Activated T-helper 1 cell treated with anti-CD3 and anti-CD28 coated beads, Interleukin-12 subunit alpha, Interleukin-12 subunit beta, Interleukin-2, Interleukin-4 antibody, amounts not matched to agents 30 ng/mL and 10 ng/mL and 1 ng/mL, durations not matched to agents 14 hours and 24 hours and 36 hours (primary cell): ENCODE data around the gene APOL4. TPM values are rescaled to one million over a fixed set of nuclear protein-coding genes. Genes with fewer than 3 reads are reported as not detected.

ENCODE experiments used
- DNase-seq: peaks from one replicate; pipeline ENCODE4 v3.0.0; 2021; ENCODE audit warnings: low spot score
- H3K27ac Mint-ChIP-seq: one replicate; pipeline ENCODE4 v1.8.0; 2021; ENCODE audit warnings: mild to moderate bottlenecking, mixed read lengths
- H3K27me3 Mint-ChIP-seq: one replicate; pipeline ENCODE4 v1.8.0; 2022; ENCODE audit warnings: mild to moderate bottlenecking, moderate library complexity, mixed read lengths; ENCODE audit not compliant: insufficient read depth
- H3K36me3 Mint-ChIP-seq: one replicate; pipeline ENCODE4 v1.8.0; 2021; ENCODE audit warnings: low read depth, mixed read lengths
- H3K4me1 Mint-ChIP-seq: one replicate; pipeline ENCODE4 v1.8.0; 2021; ENCODE audit warnings: low read depth, mixed read lengths
- H3K4me3 Mint-ChIP-seq: one replicate; pipeline ENCODE4 v1.8.0; 2021; ENCODE audit warnings: mild to moderate bottlenecking, moderate library complexity, mixed read lengths
- H3K9me3 Mint-ChIP-seq: one replicate; pipeline ENCODE4 v1.8.0; 2021; ENCODE audit warnings: mixed read lengths
- intact Hi-C: fragments of 100-400 bp; cut with micrococcal nuclease; formaldehyde crosslinking; loops from one replicate; pipeline ENCODE4 v1.15.1; 2024
- total RNA-seq: library from RNA; stranded (reverse); gene quantifications from 2 replicates; pipeline ENCODE4 v1.2.3, GENCODE V29; 2022

The APOL4 gene
- total RNA-seq, 1 donor from 2014 or later = 0.18 TPM

DNA sequence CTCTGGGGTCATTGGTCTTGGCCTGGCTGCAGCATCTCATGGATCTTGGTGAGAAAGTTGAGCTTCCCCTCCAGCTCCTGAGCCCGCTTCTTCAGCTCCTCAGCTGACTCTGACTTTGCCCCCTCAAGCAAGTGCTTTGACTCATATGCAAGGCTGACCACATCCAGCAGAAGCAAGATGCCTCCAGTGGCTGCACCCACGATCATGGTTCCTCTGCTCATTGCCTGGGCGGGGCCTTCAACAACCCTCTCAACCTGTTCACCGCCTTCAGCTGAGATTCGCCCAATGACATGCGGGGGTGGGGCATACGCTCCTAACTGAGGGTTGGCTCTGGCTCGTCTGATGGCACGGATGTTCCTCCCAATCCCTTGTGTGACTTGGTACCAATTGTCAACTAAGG lies 25.8 kb upstream of the APOL4 start:
- peaks cover 63% of the 10 kb centered on the region for H3K36me3 Mint-ChIP-seq
- no peak overlapping the region for H3K4me3 Mint-ChIP-seq
- no peaks in the 10 kb centered on the region for H3K27me3 Mint-ChIP-seq
- no peak overlapping the region for H3K27ac Mint-ChIP-seq
- DNase-seq = no peak
- peaks cover 12% of the 10 kb centered on the region for H3K4me1 Mint-ChIP-seq
- H3K9me3 Mint-ChIP-seq = no peaks in the 10 kb centered on the region
- intact Hi-C loops = no loop called here

GRCh38 chr22:36226189-36226588 lies 24.6 kb upstream of the APOL4 start:
- DNase-seq = no peak
- intact Hi-C loops = no loop called here
- Mint-ChIP-seq H3K27me3 (peaks cover 3% of the 10 kb centered on the region), H3K4me1 (peaks cover 8% of the 10 kb centered on the region), H3K27ac (no peak overlapping the region), H3K9me3 (no peaks in the 10 kb centered on the region), H3K36me3 (peaks cover 54% of the 10 kb centered on the region), H3K4me3 (no peak overlapping the region)

- Mint-ChIP-seq H3K4me1 (peaks cover 6% of the 10 kb centered on the region), H3K9me3 (no peaks in the 10 kb centered on the region), H3K4me3 (no peak overlapping the region), H3K36me3 (peaks cover 47% of the 10 kb centered on the region), H3K27ac (no peak overlapping the region), H3K27me3 (peaks cover 3% of the 10 kb centered on the region)
- intact Hi-C loops = no loop called here
- no peak for DNase-seq
These were observed 23.8 kb upstream of the APOL4 start for GRCh38 chr22:36225333-36225922.

DNA sequence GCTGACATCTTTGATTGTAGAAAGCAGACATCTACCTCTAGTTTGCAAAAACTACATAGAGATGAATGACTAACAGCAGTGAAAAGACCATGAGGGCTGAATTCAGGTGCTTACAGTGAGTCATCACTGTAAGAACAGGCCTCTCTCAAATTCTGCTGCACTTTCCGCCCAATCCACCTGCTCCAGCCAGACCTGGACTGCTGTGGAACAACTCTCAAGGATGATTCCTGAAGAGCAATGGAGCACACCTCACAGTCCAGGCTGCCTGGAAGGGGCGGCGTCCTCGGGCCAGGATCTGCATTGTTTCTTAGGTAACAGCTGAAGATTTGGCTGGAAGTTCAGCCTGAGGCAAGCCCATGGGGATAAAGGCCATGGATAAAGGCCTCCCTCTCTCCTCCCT lies 22.6 kb upstream of the APOL4 start:
- H3K4me3 Mint-ChIP-seq = no peak overlapping the region

GRCh38 chr22:36223504-36223903 lies 21.9 kb upstream of the APOL4 start:
- Mint-ChIP-seq H3K4me1 (peaks cover 6% of the 10 kb centered on the region), H3K9me3 (no peaks in the 10 kb centered on the region), H3K27me3 (peaks cover 6% of the 10 kb centered on the region), H3K4me3 (no peak overlapping the region), H3K27ac (no peak overlapping the region), H3K36me3 (peaks cover 33% of the 10 kb centered on the region)
- intact Hi-C loops = no loop called here
- no peak for DNase-seq

More for the DNA sequence above, 22.6 kb upstream of the APOL4 start:
- peaks cover 3% of the 10 kb centered on the region for H3K27me3 Mint-ChIP-seq
- H3K9me3 Mint-ChIP-seq = no peaks in the 10 kb centered on the region
- H3K4me1 Mint-ChIP-seq = peaks cover 6% of the 10 kb centered on the region
- no peak for DNase-seq
- H3K27ac Mint-ChIP-seq = no peak overlapping the region
- intact Hi-C loops = no loop called here
- peaks cover 40% of the 10 kb centered on the region for H3K36me3 Mint-ChIP-seq

DNA sequence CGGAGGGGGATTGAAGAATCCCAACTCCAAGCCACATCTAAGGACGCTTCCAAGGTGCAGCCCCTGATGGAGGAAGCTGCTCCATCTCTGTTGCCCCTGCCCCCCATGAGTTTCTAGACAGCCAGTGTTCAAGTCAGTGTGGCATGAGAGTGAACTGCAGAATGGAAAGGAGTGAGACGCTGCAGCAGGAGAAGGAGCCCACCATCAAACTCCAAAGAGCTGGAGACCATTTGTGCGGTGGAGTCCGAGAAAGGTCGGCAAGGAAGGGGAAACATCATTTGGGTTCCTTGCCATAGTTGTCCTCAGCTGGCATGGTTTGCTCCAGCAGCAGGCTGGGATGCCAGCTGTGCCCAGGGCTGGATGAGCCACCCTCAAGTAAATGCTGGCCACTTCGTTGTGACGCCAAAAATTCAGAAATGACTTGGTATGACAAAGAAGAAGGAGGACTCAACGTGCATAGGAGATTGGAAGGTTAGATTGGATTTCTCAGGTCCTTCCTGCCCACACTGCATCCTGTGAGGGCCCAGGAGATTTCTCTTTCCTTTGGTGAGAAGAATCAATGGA lies 21.4 kb upstream of the APOL4 start:
- no peak overlapping the region for H3K27ac Mint-ChIP-seq
- H3K4me1 Mint-ChIP-seq = peaks cover 6% of the 10 kb centered on the region
- intact Hi-C loops = no loop called here
- DNase-seq = no peak
- H3K9me3 Mint-ChIP-seq = no peaks in the 10 kb centered on the region
- peaks cover 10% of the 10 kb centered on the region for H3K27me3 Mint-ChIP-seq
- peaks cover 28% of the 10 kb centered on the region for H3K36me3 Mint-ChIP-seq
- H3K4me3 Mint-ChIP-seq = no peak overlapping the region

GRCh38 chr22:36221799-36222751 lies 20.5 kb upstream of the APOL4 start:
- intact Hi-C loops = no loop called here
- H3K9me3 Mint-ChIP-seq = no peaks in the 10 kb centered on the region
- H3K27ac Mint-ChIP-seq = no peak overlapping the region

GRCh38 chr22:36220451-36220921 lies 18.9 kb upstream of the APOL4 start:
- Mint-ChIP-seq H3K9me3 (no peaks in the 10 kb centered on the region), H3K27me3 (peaks cover 25% of the 10 kb centered on the region), H3K4me3 (no peak overlapping the region), H3K36me3 (peaks cover 15% of the 10 kb centered on the region), H3K27ac (no peak overlapping the region), H3K4me1 (peaks cover 6% of the 10 kb centered on the region)
- intact Hi-C loops = no loop called here
- no peak for DNase-seq

More at GRCh38 chr22:36221799-36222751, 20.5 kb upstream of the APOL4 start:
- H3K4me1 Mint-ChIP-seq = peaks cover 6% of the 10 kb centered on the region
- peak; percentile 24 for DNase-seq
- H3K4me3 Mint-ChIP-seq = no peak overlapping the region
- peaks cover 21% of the 10 kb centered on the region for H3K36me3 Mint-ChIP-seq
- H3K27me3 Mint-ChIP-seq = peaks cover 18% of the 10 kb centered on the region

DNA sequence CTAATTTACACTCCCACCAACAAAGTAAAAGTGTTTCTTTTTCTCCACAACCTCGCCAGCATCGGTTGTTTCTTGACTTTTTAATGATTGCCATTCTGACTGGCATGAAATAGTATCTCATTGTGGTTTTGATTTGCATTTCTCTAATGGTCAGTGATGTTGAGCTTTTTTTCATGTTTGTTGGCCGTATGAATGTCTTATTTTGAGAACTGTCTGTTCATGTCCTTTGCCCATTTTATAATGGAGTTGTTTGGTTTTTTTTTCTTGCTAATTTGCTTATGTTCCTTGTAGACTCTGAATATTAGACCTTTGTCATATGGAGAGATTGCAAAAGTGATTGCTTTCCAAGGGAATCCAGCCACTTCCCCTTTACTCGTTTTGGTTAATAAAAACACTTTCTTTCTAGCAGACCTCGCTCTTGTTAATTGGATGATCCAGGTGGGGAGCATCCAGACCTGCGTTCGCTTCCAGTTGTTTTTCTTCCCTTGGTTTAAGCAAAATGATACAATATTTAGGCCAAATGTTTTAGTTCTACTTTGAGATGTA lies 17.1 kb upstream of the APOL4 start:
- H3K27me3 Mint-ChIP-seq = peaks cover 29% of the 10 kb centered on the region
- peaks cover 6% of the 10 kb centered on the region for H3K4me1 Mint-ChIP-seq
- no peak overlapping the region for H3K4me3 Mint-ChIP-seq
- no peak for DNase-seq
- H3K36me3 Mint-ChIP-seq = peaks cover 4% of the 10 kb centered on the region
- intact Hi-C loops = no loop called here
- H3K9me3 Mint-ChIP-seq = no peaks in the 10 kb centered on the region
- H3K27ac Mint-ChIP-seq = no peak overlapping the region

DNA sequence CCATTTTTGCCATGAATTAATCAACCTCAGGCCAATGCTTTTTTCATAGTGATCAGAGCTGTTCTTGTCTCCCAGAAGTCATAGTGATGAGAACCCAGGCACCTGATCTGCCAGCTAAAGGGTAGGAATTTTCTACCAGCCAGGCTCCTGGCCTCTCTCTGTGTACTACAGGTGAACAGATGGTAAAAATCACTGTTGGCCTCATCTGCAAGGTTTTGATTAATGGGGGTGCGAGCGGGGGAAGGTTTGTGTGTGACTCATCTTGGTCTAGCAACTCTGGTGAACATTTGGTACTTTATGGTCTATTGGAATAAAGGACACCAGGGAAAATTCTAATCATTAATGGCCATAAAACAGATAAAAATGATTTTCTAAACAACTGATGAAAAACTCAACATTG lies 14.4 kb upstream of the APOL4 start:
- intact Hi-C loops = no loop called here
- Mint-ChIP-seq H3K4me1 (peaks cover 4% of the 10 kb centered on the region), H3K36me3 (no peaks in the 10 kb centered on the region), H3K4me3 (no peak overlapping the region), H3K27me3 (peaks cover 29% of the 10 kb centered on the region), H3K9me3 (no peaks in the 10 kb centered on the region), H3K27ac (no peak overlapping the region)
- no peak for DNase-seq

DNA sequence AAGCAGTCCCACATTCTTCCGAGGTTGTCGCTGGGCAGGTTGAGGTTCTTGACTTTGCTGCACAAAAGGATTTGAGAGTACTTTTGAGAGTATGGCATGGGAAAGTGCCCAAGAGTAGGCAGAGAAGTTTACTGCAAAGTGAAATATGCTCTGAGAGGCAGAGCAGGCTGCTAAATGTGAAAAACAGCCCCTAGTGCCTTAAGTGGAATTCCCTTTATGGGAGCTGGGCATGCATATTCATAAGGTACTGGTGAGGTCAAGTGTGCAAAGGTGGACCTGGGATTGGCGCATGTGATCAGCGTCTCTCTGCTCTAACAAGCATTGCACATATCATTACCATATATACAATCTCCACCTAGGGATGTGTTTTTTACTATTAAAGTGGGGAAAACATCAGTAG lies 12.0 kb upstream of the APOL4 start:
- H3K4me3 Mint-ChIP-seq = no peak overlapping the region
- no peak overlapping the region for H3K27ac Mint-ChIP-seq
- DNase-seq = no peak
- H3K4me1 Mint-ChIP-seq = peaks cover 6% of the 10 kb centered on the region
- peaks cover 10% of the 10 kb centered on the region for H3K9me3 Mint-ChIP-seq
- peaks cover 39% of the 10 kb centered on the region for H3K27me3 Mint-ChIP-seq
- intact Hi-C loops = no loop called here
- H3K36me3 Mint-ChIP-seq = no peaks in the 10 kb centered on the region

DNA sequence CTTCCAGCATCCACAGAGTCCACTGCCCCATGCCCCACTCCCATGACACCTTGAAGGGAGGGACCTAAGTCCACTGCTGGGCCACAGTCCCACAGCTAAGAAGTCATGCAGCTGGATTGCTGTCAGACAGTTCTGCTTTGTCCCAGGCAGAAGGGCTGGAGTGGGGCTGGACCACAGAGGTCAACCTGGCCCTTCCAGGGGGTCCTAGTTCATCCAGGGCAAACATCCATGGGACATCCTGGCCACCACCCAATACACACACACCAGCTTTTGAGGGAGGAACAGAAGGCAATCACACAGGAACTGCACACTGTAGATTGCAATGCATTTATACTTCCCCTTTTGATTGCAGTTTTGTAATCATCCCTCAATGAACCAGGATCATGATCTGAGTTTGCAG lies 11.3 kb upstream of the APOL4 start:
- Mint-ChIP-seq H3K9me3 (peaks cover 10% of the 10 kb centered on the region), H3K27me3 (peaks cover 34% of the 10 kb centered on the region), H3K4me3 (no peak overlapping the region), H3K27ac (no peak overlapping the region), H3K36me3 (no peaks in the 10 kb centered on the region), H3K4me1 (peaks cover 6% of the 10 kb centered on the region)
- intact Hi-C loops = no loop called here
- no peak for DNase-seq
